HG03139 (cell line): ENCODE measurements around the gene TTI1.
"Not testable (repeated sequence)": the region's sequence is repeated elsewhere in the genome, so short reads cannot be mapped to it uniquely, and the experiment has no call there.

Experiments
- ATAC-seq: cut with Tn5 transposase; IDR thresholded peaks from one replicate; pipeline ENCODE4 v1.9.1; 2021; ENCODE audit not compliant: unreplicated experiment

Gene TTI1

GRCh38 chr20:38012332-38012731, 20.9 kb downstream of the TTI1 start:
- no peak for ATAC-seq

- ATAC-seq: no peak
Observed at GRCh38 chr20:38011696-38012095, 21.6 kb downstream of the TTI1 start.

GRCh38 chr20:38009416-38009815, 23.8 kb downstream of the TTI1 start:
- ATAC-seq: not testable (repeated sequence)

GRCh38 chr20:38008233-38008944, 24.9 kb downstream of the TTI1 start:
- ATAC-seq: no peak

GRCh38 chr20:38007526-38007925, 25.7 kb downstream of the TTI1 start:
- ATAC-seq: no peak

GRCh38 chr20:38005903-38006302, 27.4 kb downstream of the TTI1 start:
- no peak for ATAC-seq

GRCh38 chr20:38004416-38004815, 28.8 kb downstream of the TTI1 start:
- no peak for ATAC-seq

- ATAC-seq: no peak
Observed at GRCh38 chr20:38002422-38002821, 30.8 kb downstream of the TTI1 start.

GRCh38 chr20:38001981-38002380, 31.3 kb downstream of the TTI1 start:
- no peak for ATAC-seq

- ATAC-seq: no peak
Observed at GRCh38 chr20:38001173-38001875, 31.9 kb downstream of the TTI1 start.

- no peak for ATAC-seq
Observed at GRCh38 chr20:38000293-38000692, 33.0 kb downstream of the TTI1 start.

- ATAC-seq: no peak
Observed at GRCh38 chr20:37999526-38000263, 33.6 kb downstream of the TTI1 start.

- no peak for ATAC-seq
Observed at GRCh38 chr20:37997516-37997915, 35.7 kb downstream of the TTI1 start.

- ATAC-seq: no peak
Observed at GRCh38 chr20:37995856-37996605, 37.2 kb downstream of the TTI1 start.

- ATAC-seq: no peak
Observed at GRCh38 chr20:37994512-37994911, 38.7 kb downstream of the TTI1 start.

GRCh38 chr20:37992802-37993409, 40.4 kb downstream of the TTI1 start:
- ATAC-seq: no peak

- ATAC-seq: no peak
Observed at GRCh38 chr20:37991908-37992307, 41.3 kb downstream of the TTI1 start.

- no peak for ATAC-seq
Observed at GRCh38 chr20:37991157-37991866, 41.9 kb downstream of the TTI1 start.

- peak; percentile 91 for ATAC-seq
Observed at GRCh38 chr20:37990571-37991151, 42.6 kb downstream of the TTI1 start.
